Activated T-cell treated with anti-CD3 and anti-CD28 coated beads, Interleukin-2, amount 50 U/mL, for 24 hours (primary cell): ENCODE measurements around the gene SYTL3.

Experiments
- DNase-seq: peaks from one replicate; pipeline ENCODE4 v3.0.0-alpha.2; 2020
- H3K27ac Mint-ChIP-seq: 2 replicates; pipeline ENCODE4 v1.8.0; 2020; ENCODE audit warnings: mild to moderate bottlenecking, mixed read lengths
- H3K27me3 Mint-ChIP-seq: 2 replicates; pipeline ENCODE4 v1.8.0; 2020; ENCODE audit warnings: mixed read lengths
- H3K36me3 Mint-ChIP-seq: 2 replicates; pipeline ENCODE4 v1.8.0; 2020; ENCODE audit warnings: low read depth, mixed read lengths
- H3K4me1 Mint-ChIP-seq: 2 replicates; pipeline ENCODE4 v1.8.0; 2020; ENCODE audit warnings: low read depth, mixed read lengths
- H3K4me3 Mint-ChIP-seq: 2 replicates; pipeline ENCODE4 v1.8.0; 2020; ENCODE audit warnings: mild to moderate bottlenecking, moderate library complexity, mixed read lengths
- H3K9me3 Mint-ChIP-seq: 2 replicates; pipeline ENCODE4 v1.8.0; 2020; ENCODE audit warnings: mixed read lengths

SYTL3 gene

GRCh38 chr6:158718461-158719046 lies 68.7 kb downstream of the SYTL3 start:
- Mint-ChIP-seq H3K36me3 (peaks cover 86% of the 10 kb centered on the region), H3K27ac (no peak overlapping the region)

GRCh38 chr6:158722176-158722729 lies 72.4 kb downstream of the SYTL3 start:
- peaks cover 89% of the 10 kb centered on the region for H3K36me3 Mint-ChIP-seq
- no peaks in the 10 kb centered on the region for H3K9me3 Mint-ChIP-seq
- H3K4me1 Mint-ChIP-seq: peaks cover 37% of the 10 kb centered on the region
- no peaks in the 10 kb centered on the region for H3K27me3 Mint-ChIP-seq
- no peak overlapping the region for H3K27ac Mint-ChIP-seq
- no peak for DNase-seq
- no peak overlapping the region for H3K4me3 Mint-ChIP-seq

More at GRCh38 chr6:158718461-158719046, 68.7 kb downstream of the SYTL3 start:
- Mint-ChIP-seq H3K4me1 (peaks cover 60% of the 10 kb centered on the region), H3K4me3 (no peak overlapping the region), H3K27me3 (no peaks in the 10 kb centered on the region), H3K9me3 (no peaks in the 10 kb centered on the region)
- DNase-seq: no peak

- no peak for DNase-seq
- Mint-ChIP-seq H3K9me3 (peaks cover 2% of the 10 kb centered on the region), H3K36me3 (peaks cover 88% of the 10 kb centered on the region), H3K4me1 (peaks cover 8% of the 10 kb centered on the region), H3K27ac (no peak overlapping the region), H3K27me3 (no peaks in the 10 kb centered on the region), H3K4me3 (no peak overlapping the region)
These were observed 75.8 kb downstream of the SYTL3 start for GRCh38 chr6:158725704-158726103.

GRCh38 chr6:158729906-158730540 lies 80.2 kb downstream of the SYTL3 start:
- no peak for DNase-seq
- Mint-ChIP-seq H3K36me3 (peaks cover 94% of the 10 kb centered on the region), H3K27me3 (no peaks in the 10 kb centered on the region), H3K9me3 (peaks cover 9% of the 10 kb centered on the region), H3K4me1 (no peaks in the 10 kb centered on the region), H3K4me3 (no peak overlapping the region), H3K27ac (no peak overlapping the region)

- no peak for DNase-seq
- Mint-ChIP-seq H3K27me3 (no peaks in the 10 kb centered on the region), H3K4me3 (no peak overlapping the region), H3K4me1 (no peaks in the 10 kb centered on the region), H3K36me3 (peaks cover 94% of the 10 kb centered on the region), H3K9me3 (peaks cover 9% of the 10 kb centered on the region), H3K27ac (no peak overlapping the region)
These were observed 80.7 kb downstream of the SYTL3 start for GRCh38 chr6:158730541-158730907.

- H3K27me3 Mint-ChIP-seq: no peaks in the 10 kb centered on the region
- no peak overlapping the region for H3K4me3 Mint-ChIP-seq
- peak overlapping the region; percentile 40 for H3K27ac Mint-ChIP-seq
- peaks cover 6% of the 10 kb centered on the region for H3K4me1 Mint-ChIP-seq
- no peak for DNase-seq
- peaks cover 99% of the 10 kb centered on the region for H3K36me3 Mint-ChIP-seq
- H3K9me3 Mint-ChIP-seq: peaks cover 22% of the 10 kb centered on the region
These were observed 85.2 kb downstream of the SYTL3 start for GRCh38 chr6:158735009-158735408.

- no peak for DNase-seq
- peak overlapping the region; percentile 26 for H3K27ac Mint-ChIP-seq
- no peak overlapping the region for H3K4me3 Mint-ChIP-seq
- peaks cover 98% of the 10 kb centered on the region for H3K36me3 Mint-ChIP-seq
- H3K27me3 Mint-ChIP-seq: no peaks in the 10 kb centered on the region
- peaks cover 6% of the 10 kb centered on the region for H3K4me1 Mint-ChIP-seq
- H3K9me3 Mint-ChIP-seq: peaks cover 17% of the 10 kb centered on the region
These were observed 87.3 kb downstream of the SYTL3 start for GRCh38 chr6:158737082-158737709.

- Mint-ChIP-seq H3K36me3 (peaks cover 99% of the 10 kb centered on the region), H3K27ac (peak overlapping the region; percentile 29), H3K4me1 (peaks cover 6% of the 10 kb centered on the region), H3K9me3 (peaks cover 13% of the 10 kb centered on the region), H3K4me3 (no peak overlapping the region), H3K27me3 (no peaks in the 10 kb centered on the region)
- DNase-seq: no peak
These were observed 88.1 kb downstream of the SYTL3 start for GRCh38 chr6:158737710-158738615.

GRCh38 chr6:158739673-158740072 lies 89.8 kb downstream of the SYTL3 start:
- H3K4me3 Mint-ChIP-seq: no peak overlapping the region
- no peaks in the 10 kb centered on the region for H3K27me3 Mint-ChIP-seq
- H3K9me3 Mint-ChIP-seq: peaks cover 13% of the 10 kb centered on the region
- H3K4me1 Mint-ChIP-seq: peaks cover 6% of the 10 kb centered on the region
- H3K27ac Mint-ChIP-seq: no peak overlapping the region
- peaks cover 97% of the 10 kb centered on the region for H3K36me3 Mint-ChIP-seq
- DNase-seq: no peak

GRCh38 chr6:158743033-158743651 lies 93.3 kb downstream of the SYTL3 start:
- no peak for DNase-seq
- no peaks in the 10 kb centered on the region for H3K27me3 Mint-ChIP-seq
- H3K36me3 Mint-ChIP-seq: peaks cover 92% of the 10 kb centered on the region
- peaks cover 12% of the 10 kb centered on the region for H3K9me3 Mint-ChIP-seq
- no peak overlapping the region for H3K4me3 Mint-ChIP-seq
- H3K4me1 Mint-ChIP-seq: peaks cover 2% of the 10 kb centered on the region
- no peak overlapping the region for H3K27ac Mint-ChIP-seq

- no peak overlapping the region for H3K4me3 Mint-ChIP-seq
These were observed 95.2 kb downstream of the SYTL3 start for GRCh38 chr6:158744986-158745430.

GRCh38 chr6:158751224-158751623 lies 101.4 kb downstream of the SYTL3 start:
- H3K9me3 Mint-ChIP-seq: no peaks in the 10 kb centered on the region
- peaks cover 85% of the 10 kb centered on the region for H3K36me3 Mint-ChIP-seq

More at GRCh38 chr6:158744986-158745430, 95.2 kb downstream of the SYTL3 start:
- Mint-ChIP-seq H3K36me3 (peaks cover 87% of the 10 kb centered on the region), H3K9me3 (no peaks in the 10 kb centered on the region), H3K27ac (no peak overlapping the region), H3K4me1 (no peaks in the 10 kb centered on the region), H3K27me3 (no peaks in the 10 kb centered on the region)
- DNase-seq: no peak

GRCh38 chr6:158751921-158752320 lies 102.1 kb downstream of the SYTL3 start:
- DNase-seq: no peak
- Mint-ChIP-seq H3K4me3 (no peak overlapping the region), H3K27me3 (no peaks in the 10 kb centered on the region), H3K36me3 (peaks cover 82% of the 10 kb centered on the region), H3K9me3 (no peaks in the 10 kb centered on the region), H3K4me1 (no peaks in the 10 kb centered on the region), H3K27ac (no peak overlapping the region)

More at GRCh38 chr6:158751224-158751623, 101.4 kb downstream of the SYTL3 start:
- Mint-ChIP-seq H3K27ac (peak overlapping the region; percentile 28), H3K4me3 (no peak overlapping the region), H3K27me3 (no peaks in the 10 kb centered on the region), H3K4me1 (no peaks in the 10 kb centered on the region)
- DNase-seq: no peak

GRCh38 chr6:158752613-158753012 lies 102.8 kb downstream of the SYTL3 start:
- DNase-seq: no peak
- Mint-ChIP-seq H3K9me3 (no peaks in the 10 kb centered on the region), H3K4me3 (no peak overlapping the region), H3K27ac (peak overlapping the region; percentile 8), H3K4me1 (no peaks in the 10 kb centered on the region), H3K36me3 (peaks cover 84% of the 10 kb centered on the region), H3K27me3 (no peaks in the 10 kb centered on the region)
